HG03159 (cell line): Measurements from ENCODE around the gene TSPAN16.
A peak's percentile ranks its signal among the peaks of the same experiment; 100 is the strongest.
"Not testable (repeated sequence)": the region's sequence is repeated elsewhere in the genome, so short reads cannot be mapped to it uniquely, and the experiment has no call there.

Source experiments
- ATAC-seq: cut with Tn5 transposase; IDR thresholded peaks from one replicate; pipeline ENCODE4 v1.9.1; 2021; ENCODE audit warnings: mild to moderate bottlenecking, moderate library complexity; ENCODE audit not compliant: unreplicated experiment

Gene TSPAN16

GRCh38 chr19:11342429-11342828, 46.5 kb downstream of the TSPAN16 start:
- no peak for ATAC-seq

- no peak for ATAC-seq
These were observed 49.3 kb downstream of the TSPAN16 start for GRCh38 chr19:11345122-11345803.

GRCh38 chr19:11346104-11346940, 50.4 kb downstream of the TSPAN16 start, which contains the start of the genes CCDC159 and TMEM205:
CCDC159 (plus strand) TSS chr19:11346519; CDS start chr19:11346607, 88 bp downstream.
TMEM205 (minus strand) TSS chr19:11346268; CDS start chr19:11345619, 649 bp downstream.
- ATAC-seq = peak; percentile 83

- no peak for ATAC-seq
These were observed 51.6 kb downstream of the TSPAN16 start for GRCh38 chr19:11347546-11348039.

GRCh38 chr19:11349171-11349570, 53.2 kb downstream of the TSPAN16 start:
- no peak for ATAC-seq

GRCh38 chr19:11354102-11354501, 58.1 kb downstream of the TSPAN16 start:
- not testable (repeated sequence) for ATAC-seq

GRCh38 chr19:11355160-11356073, 59.5 kb downstream of the TSPAN16 start, which contains the start of gene PLPPR2:
PLPPR2 (plus strand) TSS chr19:11355432; CDS start chr19:11357674, 2,242 bp downstream.
- ATAC-seq = no peak

GRCh38 chr19:11356074-11356397, 60.1 kb downstream of the TSPAN16 start:
- no peak for ATAC-seq

GRCh38 chr19:11356676-11357550, 61.0 kb downstream of the TSPAN16 start:
- ATAC-seq = no peak

- ATAC-seq = no peak
These were observed 63.5 kb downstream of the TSPAN16 start for GRCh38 chr19:11359421-11359820.

GRCh38 chr19:11361037-11361770, 65.2 kb downstream of the TSPAN16 start:
- no peak for ATAC-seq

GRCh38 chr19:11361771-11362731, 66.1 kb downstream of the TSPAN16 start:
- ATAC-seq = no peak

- ATAC-seq = no peak
These were observed 67.9 kb downstream of the TSPAN16 start for GRCh38 chr19:11363881-11364280.

- ATAC-seq = no peak
These were observed 68.4 kb downstream of the TSPAN16 start for GRCh38 chr19:11364296-11364904.

- ATAC-seq = no peak
These were observed 69.0 kb downstream of the TSPAN16 start for GRCh38 chr19:11364935-11365334.
